ENCODE data around the gene SERPINB2. TPM values are rescaled to one million over a fixed set of nuclear protein-coding genes. Genes with fewer than 3 reads are reported as not detected.

The SERPINB2 gene
- total RNA-seq, 1 experiment from 2014 or later: not detected

- ChIA-PET RAD21 (ENCODE audit: low non-redundant PET in 1 of 2, low total read pairs in 2 of 2, uncharacterized antibody in 2 of 2, unreplicated experiment in 2 of 2) (no interaction called here), CTCF (no interaction called here), POLR2A (no interaction called here)
- TF ChIP-seq POLR2A (IDR thresholded peaks at IDR 0.05; ENCODE audit: borderline replicate concordance, extremely low read depth, insufficient read depth, insufficient read length) (no peak), SIN3A (IDR thresholded peaks at IDR 0.05; ENCODE audit: low read depth) (no peak), RAD21 (IDR thresholded peaks at IDR 0.05; ENCODE audit: low read depth) (no peak), EZH2phosphoT487 (IDR thresholded peaks at IDR 0.05; ENCODE audit: borderline replicate concordance) (no peak), FOSL1 (IDR thresholded peaks at IDR 0.05; ENCODE audit: low read depth) (no peak), ZNF274 (IDR thresholded peaks at IDR 0.05; ENCODE audit: low read depth, low read length) (no peak)
- H4K20me1 ChIP-seq (ENCODE audit: insufficient read depth): no peaks in the 10 kb centered on the region
- no peaks in the 10 kb centered on the region for H3K9me2 ChIP-seq (ENCODE audit: insufficient read depth)
- no peak overlapping the region for H3K4me3 ChIP-seq (replicated peaks in 1 of 2; ENCODE audit: low read depth in 1 of 2, low read length in 2 of 2)
- H3K27ac ChIP-seq (ENCODE audit: low read depth, low read length): no peak overlapping the region
- DNase-seq (ENCODE audit: low read depth, low spot score) (no peak), ATAC-seq (no peak)
- no peaks in the 10 kb centered on the region for H3K27me3 ChIP-seq (ENCODE audit: insufficient read depth, low read length)
- H3K4me2 ChIP-seq (ENCODE audit: low read length): no peak overlapping the region
- H3K36me3 ChIP-seq (ENCODE audit: control insufficient read depth in 1 of 2, insufficient read depth in 2 of 2, low read length in 2 of 2): no peaks in the 10 kb centered on the region
- H3K9ac ChIP-seq (ENCODE audit: low read length): no peak overlapping the region
- no TSS peak for BruUV-seq (replicated peaks)
- H3K79me2 ChIP-seq (ENCODE audit: insufficient read depth, low read length): no peaks in the 10 kb centered on the region
- no peaks in the 10 kb centered on the region for H3K9me3 ChIP-seq (ENCODE audit: control insufficient read depth in 1 of 2, insufficient read depth in 1 of 2, low read depth in 1 of 2, low read length in 2 of 2)
- H2AFZ ChIP-seq (ENCODE audit: low read depth, low read length, poor library complexity, severe bottlenecking): no peak overlapping the region
- H3K4me1 ChIP-seq (ENCODE audit: control insufficient read depth in 1 of 2, insufficient read depth in 2 of 2, low read length in 2 of 2): no peaks in the 10 kb centered on the region
- intact Hi-C loops (cut with micrococcal nuclease): no loop called here
Measured at GRCh38 chr18:63892566-63892965, 5.1 kb downstream of the SERPINB2 start.

GRCh38 chr18:63894106-63894772, 6.7 kb downstream of the SERPINB2 start:
- no peak overlapping the region for H2AFZ ChIP-seq (ENCODE audit: low read depth, low read length, poor library complexity, severe bottlenecking)
- no peaks in the 10 kb centered on the region for H3K9me2 ChIP-seq (ENCODE audit: insufficient read depth)
- H3K27ac ChIP-seq (ENCODE audit: low read depth, low read length): no peak overlapping the region
- H3K4me1 ChIP-seq (ENCODE audit: control insufficient read depth in 1 of 2, insufficient read depth in 2 of 2, low read length in 2 of 2): no peaks in the 10 kb centered on the region
- H3K9ac ChIP-seq (ENCODE audit: low read length): no peak overlapping the region
- no peaks in the 10 kb centered on the region for H3K9me3 ChIP-seq (ENCODE audit: control insufficient read depth in 1 of 2, insufficient read depth in 1 of 2, low read depth in 1 of 2, low read length in 2 of 2)
- H3K4me3 ChIP-seq (replicated peaks in 1 of 2; ENCODE audit: low read depth in 1 of 2, low read length in 2 of 2): no peak overlapping the region
- no peaks in the 10 kb centered on the region for H3K36me3 ChIP-seq (ENCODE audit: control insufficient read depth in 1 of 2, insufficient read depth in 2 of 2, low read length in 2 of 2)
- ChIA-PET RAD21 (ENCODE audit: low non-redundant PET in 1 of 2, low total read pairs in 2 of 2, uncharacterized antibody in 2 of 2, unreplicated experiment in 2 of 2) (no interaction called here), CTCF (interaction anchor here (1.2 kb wide), 1 partner anchor 42 kb away, joined by 3 read pairs; no protein-coding TSS in a partner anchor), POLR2A (no interaction called here)
- H3K79me2 ChIP-seq (ENCODE audit: insufficient read depth, low read length): no peaks in the 10 kb centered on the region
- DNase-seq (ENCODE audit: low read depth, low spot score) (no peak), ATAC-seq (no peak)
- BruUV-seq (replicated peaks): no TSS peak
- intact Hi-C loops (cut with micrococcal nuclease): no loop called here
- H3K4me2 ChIP-seq (ENCODE audit: low read length): no peak overlapping the region
- no peaks in the 10 kb centered on the region for H3K27me3 ChIP-seq (ENCODE audit: insufficient read depth, low read length)
- no peaks in the 10 kb centered on the region for H4K20me1 ChIP-seq (ENCODE audit: insufficient read depth)
- TF ChIP-seq YY1 (IDR thresholded peaks at IDR 0.05; ENCODE audit: extremely low read depth, insufficient replicate concordance, low read depth, low read length) (no peak), EGR1 (IDR thresholded peaks at IDR 0.05; ENCODE audit: low read depth) (no peak), ELF1 (IDR thresholded peaks at IDR 0.05; ENCODE audit: borderline replicate concordance, low read depth) (no peak), FOSL1 (IDR thresholded peaks at IDR 0.05; ENCODE audit: low read depth) (no peak), TCF7L2 (IDR thresholded peaks at IDR 0.05; ENCODE audit: borderline replicate concordance, extremely low read depth, insufficient read depth, insufficient read length) (no peak), CBX3 (IDR thresholded peaks at IDR 0.05; ENCODE audit: low read depth) (no peak), REST (IDR thresholded peaks at IDR 0.05; ENCODE audit: low read depth) (no peak), POLR2AphosphoS5 (IDR thresholded peaks at IDR 0.05; ENCODE audit: low read depth, low read length) (no peak), EZH2 (IDR thresholded peaks at IDR 0.05) (no peak), ZNF274 (IDR thresholded peaks at IDR 0.05; ENCODE audit: low read depth, low read length) (no peak), SRF (IDR thresholded peaks at IDR 0.05; ENCODE audit: low read depth) (no peak), CTCF (IDR thresholded peaks at IDR 0.05 in 2 of 3, conservative IDR thresholded peaks at IDR 0.05 in 1 of 3; ENCODE audit: borderline replicate concordance in 1 of 3, insufficient read depth in 1 of 3, low read depth in 2 of 3, low read length in 2 of 3) (no peak)
